Spleen (tissue), 11 donors: ENCODE results near the gene GALNT13. TPM values are rescaled to one million over a fixed set of nuclear protein-coding genes. Genes with fewer than 3 reads are reported as not detected.
A peak's percentile ranks its signal among the peaks of the same experiment; 100 is the strongest.

Experiments used
- DNase-seq: peaks from one replicate; pipeline ENCODE4 v3.0.0-alpha.2; 2020
- H3K27ac ChIP-seq, 8 donors: fragments of 200-600 bp; sonication (generic) in 7 of 8; 1 replicate in 4 of 8; 2 replicates in 4 of 8; pipeline versions ENCODE4 v1.5.0 to v1.8.0; 2016 to 2021; ENCODE audit warnings: inconsistent platforms in 4 of 8, mild to moderate bottlenecking in 4 of 8, moderate library complexity in 1 of 8
- H3K27me3 ChIP-seq, 7 donors: fragments of 200-600 bp; sonication (generic) in 6 of 7; replicated peaks in 1 of 7; 1 replicate in 4 of 7; 2 replicates in 3 of 7; pipeline versions ENCODE4 v1.5.0 to v1.8.0; 2016 to 2021; ENCODE audit warnings: inconsistent platforms in 3 of 7, mild to moderate bottlenecking in 1 of 7
- H3K36me3 ChIP-seq, 6 donors: fragments of 200-600 bp; sonication (generic) in 5 of 6; 1 replicate in 4 of 6; 2 replicates in 2 of 6; pipeline versions ENCODE4 v1.5.0 to v1.8.0; 2016 to 2021; ENCODE audit warnings: inconsistent platforms in 2 of 6
- H3K4me1 ChIP-seq, 6 donors: fragments of 200-600 bp; sonication (generic) in 5 of 6; 1 replicate in 3 of 6; 2 replicates in 3 of 6; pipeline versions ENCODE4 v1.5.0 to v1.8.0; 2016 to 2021; ENCODE audit warnings: inconsistent platforms in 3 of 6
- H3K4me3 ChIP-seq, 8 donors: fragments of 200-600 bp; sonication (generic) in 7 of 8; 1 replicate in 4 of 8; 2 replicates in 4 of 8; pipeline versions ENCODE4 v1.5.0 to v1.8.0; 2016 to 2021; ENCODE audit warnings: inconsistent platforms in 4 of 8, mild to moderate bottlenecking in 4 of 8, moderate library complexity in 2 of 8
- H3K9me3 ChIP-seq, 8 donors: fragments of 200-600 bp; sonication (generic) in 7 of 8; 1 replicate in 4 of 8; 2 replicates in 4 of 8; pipeline versions ENCODE4 v1.5.0 to v1.8.0; 2016 to 2021; ENCODE audit warnings: inconsistent platforms in 4 of 8
- POLR2A ChIP-seq, 3 donors: fragments of 450-650 bp; IDR thresholded peaks; one replicate each; pipeline ENCODE4 v1.5.1; 2017; ENCODE audit warnings: antibody characterized with exemption in 3 of 3, mild to moderate bottlenecking in 1 of 3
- POLR2AphosphoS5 ChIP-seq, 3 donors: sonication (generic); formaldehyde crosslinking; IDR thresholded peaks; one replicate each; pipeline ENCODE4 v1.5.1; 2017; ENCODE audit warnings: antibody characterized with exemption in 3 of 3
- WGBS, 5 donors: extraction: QIAGEN DNeasy Blood & Tissue Kit in 3 of 5; methylation state at CpG; one replicate each; pipeline versions ENCODE4 v1.1.5 to v1.1.7; 2013 to 2018; 5-methylcytosine and 5-hydroxymethylcytosine counted together
- intact Hi-C: fragments of 100-400 bp; cut with DNase I; formaldehyde crosslinking; loops from one replicate; pipeline ENCODE4 v1.15.0; 2023; ENCODE audit warnings: low total_unique reads
- polyA plus RNA-seq, 3 donors: library from polyadenylated mRNA; stranded (reverse); fragments of 200-250 nt; gene quantifications; one replicate each; pipeline ENCODE4 v1.2.1, GENCODE V29; 2013
- total RNA-seq, 7 donors: library from RNA; depleted of rRNA in 3 of 7; stranded (reverse); fragments of >200 nt in 3 of 7; fragmentation: NEBNext Ultra II Directional in 4 of 7; extraction: Animal tissue kit (Norgen Biotek cat#: 25700) in 4 of 7; gene quantifications; one replicate each; pipeline versions ENCODE4 v1.1.0 to v1.2.1, GENCODE V29; 2016 to 2021
- TF ChIP-seq, protein P1 (sequence below), 11 experiments: fragments of 200-600 bp in 7 of 11; fragments of 450-650 bp in 4 of 11; sonication (generic) in 4 of 11; IDR thresholded peaks in 8 of 11; conservative IDR thresholded peaks in 3 of 11; 1 replicate in 7 of 11; 2 replicates in 4 of 11; pipeline versions ENCODE4 v1.4.0 to v1.8.0; 2016 to 2021; ENCODE audit warnings: antibody characterized with exemption in 11 of 11, inconsistent platforms in 4 of 11, mild to moderate bottlenecking in 1 of 11
- donor health status: healthy with polysubstance abuse.
- donor health status: DM: no; HTN: no; CAD: no; lungs with moderate emphysema.
- donor health status: DM: no; HTN: no; CAD: no.
- donor health status: Bipolar disorder and iron deficiency.
- donor health status: healthy.
- donor health status: DM: no; HTN: no; CAD: no.
- donor health status: DM: yes; HTN: yes; CAD: no.

Gene GALNT13
- total and polyA plus RNA-seq, 10 donors: 0.02 to 0.61 (median 0.11) TPM; not detected in 6

DNA sequence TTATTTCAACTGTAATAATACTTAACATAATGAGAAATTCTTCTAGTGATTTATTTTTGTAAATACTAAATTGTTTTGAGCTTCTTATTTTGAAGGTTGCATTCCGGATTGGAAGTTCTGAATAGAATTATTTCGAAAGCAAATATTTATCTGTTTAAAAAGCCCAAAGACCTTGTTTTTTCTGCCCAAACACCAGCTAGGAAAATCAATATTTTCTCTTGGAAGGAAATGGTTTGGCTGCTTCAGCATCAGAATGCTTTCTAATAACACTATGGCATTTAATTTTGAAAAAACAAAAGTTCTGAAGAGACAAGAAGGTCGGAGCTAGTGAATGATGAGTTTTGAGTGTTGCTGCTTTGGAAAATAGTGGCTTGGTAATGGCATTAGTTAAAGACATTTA, 522.9 kb downstream of the GALNT13 start:
- 81 to 93% (median 86%) methylated on average over 3 of the region's 3 CpGs for WGBS, 5 donors
- no peak overlapping the region for H3K4me3 ChIP-seq
- H3K4me1 ChIP-seq: no peaks in the 10 kb centered on the region
- intact Hi-C loops: no loop called here
- peaks cover 0 to 20% (median 14%) of the 10 kb centered on the region in 8 donors for H3K9me3 ChIP-seq
- H3K36me3 ChIP-seq: no peaks in the 10 kb centered on the region
- no peak for DNase-seq
- TF ChIP-seq POLR2A (IDR thresholded peaks at IDR 0.05): no peak
- TF ChIP-seq, protein P1, sequence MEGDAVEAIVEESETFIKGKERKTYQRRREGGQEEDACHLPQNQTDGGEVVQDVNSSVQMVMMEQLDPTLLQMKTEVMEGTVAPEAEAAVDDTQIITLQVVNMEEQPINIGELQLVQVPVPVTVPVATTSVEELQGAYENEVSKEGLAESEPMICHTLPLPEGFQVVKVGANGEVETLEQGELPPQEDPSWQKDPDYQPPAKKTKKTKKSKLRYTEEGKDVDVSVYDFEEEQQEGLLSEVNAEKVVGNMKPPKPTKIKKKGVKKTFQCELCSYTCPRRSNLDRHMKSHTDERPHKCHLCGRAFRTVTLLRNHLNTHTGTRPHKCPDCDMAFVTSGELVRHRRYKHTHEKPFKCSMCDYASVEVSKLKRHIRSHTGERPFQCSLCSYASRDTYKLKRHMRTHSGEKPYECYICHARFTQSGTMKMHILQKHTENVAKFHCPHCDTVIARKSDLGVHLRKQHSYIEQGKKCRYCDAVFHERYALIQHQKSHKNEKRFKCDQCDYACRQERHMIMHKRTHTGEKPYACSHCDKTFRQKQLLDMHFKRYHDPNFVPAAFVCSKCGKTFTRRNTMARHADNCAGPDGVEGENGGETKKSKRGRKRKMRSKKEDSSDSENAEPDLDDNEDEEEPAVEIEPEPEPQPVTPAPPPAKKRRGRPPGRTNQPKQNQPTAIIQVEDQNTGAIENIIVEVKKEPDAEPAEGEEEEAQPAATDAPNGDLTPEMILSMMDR (IDR thresholded peaks at IDR 0.05 in 8 of 11, conservative IDR thresholded peaks at IDR 0.05 in 3 of 11): no peak
- TF ChIP-seq POLR2AphosphoS5 (IDR thresholded peaks at IDR 0.05): no peak
- H3K27ac ChIP-seq: no peak overlapping the region
- H3K27me3 ChIP-seq: no peaks in the 10 kb centered on the region

DNA sequence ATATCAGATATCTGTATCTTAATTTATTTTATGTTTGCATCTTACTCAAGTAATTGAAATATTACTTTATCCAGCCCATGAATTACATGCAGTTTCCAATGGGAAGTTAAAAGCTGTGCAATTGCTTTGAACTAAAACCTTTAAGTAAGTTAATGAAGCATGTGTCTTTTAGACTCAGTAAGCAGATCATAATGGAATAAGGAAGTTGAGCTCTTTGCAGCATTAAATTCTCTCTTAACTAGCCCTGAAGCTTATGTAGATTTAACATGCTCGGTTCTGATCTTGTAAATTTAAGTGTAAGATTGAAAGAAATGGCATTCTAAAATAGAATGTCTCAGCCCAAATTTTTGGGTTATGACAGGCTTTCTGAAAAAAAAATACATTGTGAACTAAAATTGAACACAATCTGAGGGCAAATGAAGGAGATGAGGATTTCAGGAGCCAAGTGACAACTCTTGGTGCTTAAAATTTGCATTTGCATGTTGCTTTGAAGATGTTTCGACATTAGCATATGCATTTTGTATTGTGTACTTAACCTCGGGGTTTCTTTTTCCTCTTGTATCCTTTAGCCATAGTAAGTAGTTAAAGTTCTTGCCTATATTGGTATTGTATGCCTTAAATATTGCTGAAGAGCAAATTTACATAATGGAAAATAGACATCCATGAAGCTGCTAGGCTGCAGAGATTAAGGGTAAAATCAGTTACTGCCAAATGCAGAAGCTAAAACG, 529.0 kb downstream of the GALNT13 start:
- no peaks in the 10 kb centered on the region for H3K27me3 ChIP-seq
- intact Hi-C loops: no loop called here
- no peak for TF ChIP-seq POLR2AphosphoS5 (IDR thresholded peaks at IDR 0.05)
- TF ChIP-seq POLR2A (IDR thresholded peaks at IDR 0.05): no peak
- TF ChIP-seq, protein P1 (IDR thresholded peaks at IDR 0.05 in 8 of 11, conservative IDR thresholded peaks at IDR 0.05 in 3 of 11): no peak
- WGBS, 5 donors: 51 to 69% (median 61%) methylated on average over 4 of the region's 4 CpGs
- no peak overlapping the region for H3K27ac ChIP-seq
- H3K36me3 ChIP-seq: no peaks in the 10 kb centered on the region
- DNase-seq: no peak
- H3K9me3 ChIP-seq: no peaks in the 10 kb centered on the region
- H3K4me1 ChIP-seq: no peaks in the 10 kb centered on the region
- no peak overlapping the region for H3K4me3 ChIP-seq

DNA sequence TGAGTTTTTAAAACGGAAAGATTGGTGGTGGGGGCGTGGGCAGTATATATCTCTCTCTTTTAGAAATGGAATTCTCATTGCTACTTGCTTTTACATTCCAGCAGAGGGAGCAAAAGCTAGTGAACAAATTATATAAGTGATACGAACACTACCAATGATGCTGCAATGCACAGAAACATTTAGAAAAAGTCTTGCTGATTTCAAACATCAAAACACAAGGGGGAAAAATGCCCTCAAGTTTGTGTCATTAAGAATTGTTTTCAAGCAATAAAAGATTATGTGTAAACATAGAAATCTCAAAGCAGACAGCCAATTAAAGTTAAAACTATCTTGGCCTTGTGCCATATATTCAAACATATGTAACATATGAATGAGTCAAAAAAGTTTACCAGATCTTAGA, 530.5 kb downstream of the GALNT13 start:
- intact Hi-C loops: no loop called here
- DNase-seq: no peak
- H3K9me3 ChIP-seq: no peaks in the 10 kb centered on the region
- no peaks in the 10 kb centered on the region for H3K4me1 ChIP-seq
- H3K36me3 ChIP-seq: no peaks in the 10 kb centered on the region
- H3K4me3 ChIP-seq: no peak overlapping the region
- H3K27me3 ChIP-seq: no peaks in the 10 kb centered on the region
- 10 to 24% (median 18%) methylated on average over 3 of the region's 3 CpGs for WGBS, 5 donors
- H3K27ac ChIP-seq: no peak overlapping the region
- TF ChIP-seq, protein P1 (IDR thresholded peaks at IDR 0.05 in 8 of 11, conservative IDR thresholded peaks at IDR 0.05 in 3 of 11): peak in 4 of 11 experiments; percentile 12 to 35 (median 22)
- TF ChIP-seq POLR2AphosphoS5 (IDR thresholded peaks at IDR 0.05) (no peak), POLR2A (IDR thresholded peaks at IDR 0.05) (no peak)

DNA sequence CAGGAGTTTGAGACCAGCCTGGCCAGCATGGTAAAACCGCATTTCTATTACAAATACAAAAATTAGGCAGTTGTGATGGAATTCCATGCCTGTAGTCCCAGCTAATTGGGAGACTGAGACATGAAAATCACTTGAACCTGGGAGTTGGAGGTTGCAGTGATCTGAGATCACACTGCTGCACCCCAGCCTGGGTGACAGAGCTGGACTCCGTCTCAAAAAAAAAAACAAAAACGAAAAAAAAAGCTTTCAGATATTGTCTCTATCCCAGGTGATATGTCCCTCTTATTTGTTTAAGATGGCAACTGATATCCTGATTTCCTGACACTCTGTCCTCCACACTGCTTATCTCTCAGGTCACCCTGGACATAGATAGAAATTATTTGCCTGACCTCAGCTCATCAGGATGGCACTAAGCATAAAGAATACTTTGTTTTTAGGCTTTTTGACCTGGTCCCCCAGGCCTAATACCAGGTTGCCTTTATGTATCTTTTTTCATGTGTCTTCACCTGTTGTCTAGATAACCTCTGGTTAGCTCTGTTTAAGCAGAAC, 531.6 kb downstream of the GALNT13 start:
- Histone ChIP-seq H3K9me3 (no peaks in the 10 kb centered on the region), H3K4me3 (no peak overlapping the region), H3K36me3 (no peaks in the 10 kb centered on the region), H3K4me1 (no peaks in the 10 kb centered on the region), H3K27ac (no peak overlapping the region), H3K27me3 (no peaks in the 10 kb centered on the region)
- 77 to 93% (median 84%) methylated on average over 3 of the region's 3 CpGs for WGBS, 5 donors
- intact Hi-C loops: no loop called here
- DNase-seq: no peak
- no peak for TF ChIP-seq POLR2AphosphoS5 (IDR thresholded peaks at IDR 0.05)
- TF ChIP-seq, protein P1 (IDR thresholded peaks at IDR 0.05 in 8 of 11, conservative IDR thresholded peaks at IDR 0.05 in 3 of 11): no peak
- TF ChIP-seq POLR2A (IDR thresholded peaks at IDR 0.05): no peak
